HG03439 (cell line): Measurements from ENCODE around the gene SERHL2.
"Not testable (repeated sequence)": the region's sequence is repeated elsewhere in the genome, so short reads cannot be mapped to it uniquely, and the experiment has no call there.

Source experiments
- ATAC-seq: cut with Tn5 transposase; IDR thresholded peaks from one replicate; pipeline ENCODE4 v1.9.1; 2021; ENCODE audit warnings: mild to moderate bottlenecking, moderate library complexity; ENCODE audit not compliant: unreplicated experiment

The SERHL2 gene, protein sequence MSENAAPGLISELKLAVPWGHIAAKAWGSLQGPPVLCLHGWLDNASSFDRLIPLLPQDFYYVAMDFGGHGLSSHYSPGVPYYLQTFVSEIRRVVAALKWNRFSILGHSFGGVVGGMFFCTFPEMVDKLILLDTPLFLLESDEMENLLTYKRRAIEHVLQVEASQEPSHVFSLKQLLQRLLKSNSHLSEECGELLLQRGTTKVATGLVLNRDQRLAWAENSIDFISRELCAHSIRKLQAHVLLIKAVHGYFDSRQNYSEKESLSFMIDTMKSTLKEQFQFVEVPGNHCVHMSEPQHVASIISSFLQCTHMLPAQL

DNA sequence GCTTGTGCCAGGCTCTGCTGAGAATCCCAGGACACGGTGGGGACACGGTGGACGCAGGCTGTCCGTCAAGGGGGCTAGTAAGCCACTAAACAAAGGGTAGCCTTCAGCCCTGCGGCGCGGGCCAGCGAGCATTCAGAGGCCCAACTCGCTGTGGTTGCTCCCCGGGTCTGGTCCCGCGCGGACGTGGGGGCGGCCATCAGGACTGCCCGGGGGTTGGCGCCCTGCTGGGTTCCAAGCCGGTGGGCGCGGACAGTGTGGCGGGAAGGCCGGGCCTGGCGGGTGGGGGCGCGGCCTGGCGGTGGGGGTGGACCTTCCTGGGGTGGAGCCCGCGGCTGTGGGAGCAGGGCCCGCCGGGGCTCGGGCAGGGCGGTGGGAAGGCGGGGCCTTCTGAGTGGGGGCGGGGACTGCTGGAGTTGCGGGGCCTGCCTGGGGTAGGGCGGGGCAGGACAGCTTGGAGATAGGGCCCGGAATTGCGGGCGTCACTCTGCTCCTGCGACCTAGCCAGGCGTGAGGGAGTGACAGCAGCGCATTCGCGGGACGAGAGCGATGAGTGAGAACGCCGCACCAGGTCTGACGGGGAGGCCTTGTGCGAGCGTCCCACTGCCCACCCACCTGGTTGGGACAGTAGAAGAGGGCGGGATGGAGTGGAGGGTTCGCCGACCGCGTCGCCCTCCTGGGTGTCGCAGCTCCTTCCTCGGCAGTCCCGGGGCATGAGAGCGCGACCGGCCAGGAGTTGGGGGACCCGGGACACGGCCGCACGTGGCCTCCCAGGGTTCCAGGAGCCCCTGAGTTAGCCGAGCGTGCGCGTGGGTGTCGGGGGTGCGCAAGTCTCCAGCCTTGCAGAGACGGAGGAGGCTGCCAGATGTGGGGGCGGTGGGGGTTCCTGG, at the start of gene SERHL2:
SERHL2 (plus strand) TSS at position 482 of the 887 bp plus-strand sequence; CDS start at position 547, 65 bp downstream.
- ATAC-seq = peak; percentile 45

DNA sequence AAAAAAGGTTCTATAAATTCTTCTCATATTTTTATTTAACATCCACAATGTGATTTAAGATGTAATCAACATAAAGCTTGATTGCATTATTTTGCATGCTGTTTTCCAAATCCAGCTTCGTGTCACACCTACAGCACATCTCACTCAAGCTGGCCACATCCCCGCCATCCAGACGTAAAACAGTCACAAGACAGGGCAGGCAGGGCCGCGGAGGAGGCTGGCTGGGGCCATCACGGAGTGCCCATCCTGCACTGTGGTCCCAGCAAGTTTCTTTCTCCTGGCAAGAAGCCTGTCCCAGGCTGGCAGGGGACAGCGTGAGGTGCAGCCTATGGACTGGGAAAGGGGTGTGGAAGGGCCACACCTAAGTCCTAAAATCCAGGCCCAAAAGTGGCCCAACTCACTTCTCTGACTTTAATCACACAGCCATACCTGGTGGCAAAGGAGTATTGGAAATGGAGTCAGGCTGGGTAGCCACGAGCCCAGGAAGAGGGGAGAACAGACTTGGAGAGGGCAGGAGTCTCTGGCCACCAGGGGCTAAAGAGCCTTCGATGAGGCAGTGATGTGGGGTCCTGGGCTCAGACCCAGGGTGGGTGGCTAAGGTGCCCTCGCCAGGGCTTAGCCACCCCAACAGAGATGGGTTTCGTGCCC, 45.3 kb upstream of the SERHL2 start:
- not testable (repeated sequence) for ATAC-seq

DNA sequence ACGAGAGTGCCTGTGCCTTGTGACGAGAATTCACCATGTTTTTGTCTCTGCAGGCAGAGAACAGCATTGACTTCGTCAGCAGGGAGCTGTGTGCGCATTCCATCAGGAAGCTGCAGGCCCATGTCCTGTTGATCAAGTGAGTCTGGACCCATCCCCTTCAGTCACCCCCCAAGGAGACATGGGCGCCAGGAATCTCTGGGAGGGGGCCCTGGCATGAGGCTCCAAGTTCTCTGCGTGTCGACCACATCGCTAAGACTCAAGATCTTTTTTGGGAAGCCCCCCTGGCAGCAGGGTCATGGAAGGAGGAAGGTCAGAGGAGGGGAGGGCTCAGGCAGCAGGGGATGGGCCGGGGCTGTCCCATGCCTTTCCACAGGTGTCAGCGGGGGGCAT, 44.8 kb upstream of the SERHL2 start:
- ATAC-seq = not testable (repeated sequence)

DNA sequence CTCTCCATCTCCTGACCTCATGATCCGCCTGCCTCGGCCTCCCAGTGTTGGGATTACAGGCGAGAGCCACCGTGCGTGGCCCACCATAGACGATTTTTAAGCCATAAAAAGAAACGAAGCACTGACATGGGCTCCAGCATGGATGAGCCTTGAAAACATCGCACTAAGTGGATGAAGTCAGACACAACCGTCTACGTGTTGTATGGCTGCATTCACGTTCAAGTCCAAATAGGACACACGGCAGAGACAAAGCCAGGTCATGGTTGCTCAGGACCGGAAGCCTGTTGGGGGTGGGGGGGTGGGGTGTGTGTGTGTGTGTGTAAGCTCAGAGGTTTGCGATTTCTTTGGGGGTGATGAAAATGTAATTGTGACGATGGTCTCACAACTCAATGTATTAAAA, 44.2 kb upstream of the SERHL2 start:
- ATAC-seq = no peak

DNA sequence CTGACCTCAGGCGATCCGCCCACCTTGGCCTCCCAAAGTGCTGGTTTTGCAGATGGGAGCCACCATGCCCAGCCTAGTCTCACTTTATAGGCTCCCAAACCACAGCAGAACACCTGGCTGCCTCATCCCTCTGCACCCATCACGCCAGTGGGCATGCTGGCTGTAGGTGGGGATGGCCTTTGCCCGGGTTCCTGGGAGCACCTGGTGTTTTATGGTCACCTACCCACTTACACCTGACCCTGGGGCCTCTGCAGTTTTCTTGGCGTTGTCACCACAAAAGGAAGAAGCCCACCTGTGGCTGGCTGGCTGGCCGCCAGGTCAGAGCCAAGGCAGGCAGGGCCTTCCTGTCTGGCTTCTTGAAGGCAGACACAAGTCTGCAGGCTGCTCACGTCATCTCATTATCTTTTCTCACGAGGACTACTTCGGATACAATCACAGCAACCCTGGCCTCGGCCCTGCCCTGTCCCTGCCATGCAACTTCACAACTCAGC, 42.3 kb upstream of the SERHL2 start:
- ATAC-seq = no peak

DNA sequence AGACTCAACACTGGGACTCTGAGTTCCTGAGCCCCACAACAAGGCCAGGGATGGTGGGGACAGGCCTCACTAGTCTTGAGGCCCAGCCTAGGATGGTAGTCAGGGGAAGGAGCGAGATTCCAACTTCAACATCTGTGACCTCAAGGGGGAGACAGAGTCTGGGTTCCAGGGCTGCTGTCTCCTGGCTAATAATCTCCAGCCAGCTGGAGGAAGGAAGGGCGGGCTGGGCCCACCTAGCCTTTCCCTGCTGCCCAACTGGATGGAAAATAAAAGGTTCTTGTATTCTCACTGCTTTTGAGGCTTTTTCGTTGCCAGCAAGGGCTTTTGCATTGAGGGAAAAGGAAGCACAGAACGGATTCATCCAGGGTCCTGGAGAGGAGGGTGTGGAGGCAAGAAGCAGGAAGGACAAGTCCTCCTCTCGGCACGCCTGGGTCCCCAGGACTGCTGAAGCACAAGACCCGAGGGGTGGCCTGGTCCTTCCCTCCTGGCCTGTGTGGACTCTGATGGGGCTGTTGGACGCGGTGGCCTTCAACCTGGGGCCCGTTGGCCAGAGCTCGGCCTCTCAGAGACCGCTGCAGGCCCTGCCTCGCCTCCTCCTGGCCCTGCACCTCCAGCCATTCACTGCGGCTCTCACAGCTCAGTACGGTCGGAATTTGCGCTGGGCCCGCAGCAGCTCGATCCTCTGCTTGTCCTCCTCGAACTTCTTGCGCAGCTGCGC, 41.3 kb upstream of the SERHL2 start:
- ATAC-seq = not testable (repeated sequence)

DNA sequence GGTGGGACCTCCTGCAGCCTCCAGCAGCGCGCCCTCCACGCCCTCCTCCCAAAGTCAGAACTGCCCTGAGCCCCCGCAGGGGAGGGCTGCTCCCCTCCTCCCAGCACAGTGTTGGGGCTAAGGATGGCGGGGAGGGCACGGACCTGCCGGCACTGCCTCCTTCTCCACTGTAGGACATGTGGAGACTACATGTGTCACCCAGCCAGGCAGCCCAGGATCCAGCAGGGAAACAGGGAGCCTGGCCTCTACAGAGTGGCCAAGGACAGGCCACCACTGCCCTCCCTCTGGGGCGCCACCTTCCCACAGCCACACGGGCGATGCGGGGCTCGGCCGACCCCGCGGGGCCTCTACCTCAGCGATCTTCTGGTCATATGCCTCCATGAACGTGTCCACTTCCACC, 39.4 kb upstream of the SERHL2 start:
- not testable (repeated sequence) for ATAC-seq

DNA sequence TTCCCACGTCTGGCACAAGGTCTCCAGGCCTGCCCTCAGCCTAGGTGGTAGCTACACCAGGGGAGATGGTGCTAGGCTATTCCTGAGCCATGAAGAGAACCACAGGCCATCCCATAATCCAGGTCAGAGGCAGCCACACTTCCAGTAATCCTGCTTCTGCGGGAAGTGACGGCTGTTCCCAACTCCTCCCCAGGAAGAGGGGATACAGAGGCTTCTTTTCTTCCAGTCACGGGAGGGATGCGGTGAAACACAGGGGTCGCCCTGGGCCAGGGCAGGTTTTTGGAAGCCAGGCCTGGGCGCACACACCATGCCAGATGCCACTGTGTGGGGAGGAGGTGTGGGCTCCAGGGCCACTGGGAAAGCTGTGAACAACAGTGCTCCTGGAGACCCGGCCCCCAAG, 38.5 kb upstream of the SERHL2 start:
- not testable (repeated sequence) for ATAC-seq

DNA sequence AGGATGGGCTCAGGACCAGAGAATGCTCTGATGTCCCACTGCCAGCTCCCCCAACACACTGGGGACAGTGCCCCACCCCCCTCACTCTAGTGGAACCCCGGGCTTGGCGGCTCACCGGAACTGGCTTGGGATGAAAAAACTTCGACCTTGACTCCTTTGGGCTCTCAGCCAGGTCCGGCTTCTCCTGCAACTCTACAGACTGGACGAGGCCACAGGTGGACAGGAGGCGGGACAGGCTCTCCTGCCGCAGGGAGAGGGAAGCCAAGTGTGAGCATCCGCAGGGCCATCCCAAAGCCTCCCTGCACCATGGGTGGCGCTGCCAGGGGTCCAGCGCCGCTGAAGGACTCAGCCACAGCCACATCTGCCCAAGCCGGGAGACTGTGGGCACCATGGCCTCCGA, 37.9 kb upstream of the SERHL2 start:
- ATAC-seq = no peak

DNA sequence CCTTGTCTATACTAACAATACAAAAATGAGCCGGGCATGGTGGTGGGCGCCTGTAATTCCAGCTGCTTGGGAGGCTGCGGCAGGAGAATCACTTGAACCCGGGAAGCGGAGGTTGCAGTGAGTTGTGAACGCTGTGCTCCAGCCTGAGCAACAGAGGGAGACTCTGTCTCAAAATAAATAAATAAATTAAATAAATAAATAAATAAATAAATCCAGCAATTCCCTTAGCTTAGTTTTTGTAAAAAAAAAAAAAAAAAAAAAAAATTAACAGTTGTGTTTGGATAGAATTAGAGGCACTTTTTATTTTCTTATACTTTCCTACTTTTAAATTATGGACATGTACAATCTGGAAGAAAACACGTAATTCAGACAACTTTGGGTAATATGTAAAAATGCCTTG, 36.7 kb upstream of the SERHL2 start:
- ATAC-seq = not testable (repeated sequence)

DNA sequence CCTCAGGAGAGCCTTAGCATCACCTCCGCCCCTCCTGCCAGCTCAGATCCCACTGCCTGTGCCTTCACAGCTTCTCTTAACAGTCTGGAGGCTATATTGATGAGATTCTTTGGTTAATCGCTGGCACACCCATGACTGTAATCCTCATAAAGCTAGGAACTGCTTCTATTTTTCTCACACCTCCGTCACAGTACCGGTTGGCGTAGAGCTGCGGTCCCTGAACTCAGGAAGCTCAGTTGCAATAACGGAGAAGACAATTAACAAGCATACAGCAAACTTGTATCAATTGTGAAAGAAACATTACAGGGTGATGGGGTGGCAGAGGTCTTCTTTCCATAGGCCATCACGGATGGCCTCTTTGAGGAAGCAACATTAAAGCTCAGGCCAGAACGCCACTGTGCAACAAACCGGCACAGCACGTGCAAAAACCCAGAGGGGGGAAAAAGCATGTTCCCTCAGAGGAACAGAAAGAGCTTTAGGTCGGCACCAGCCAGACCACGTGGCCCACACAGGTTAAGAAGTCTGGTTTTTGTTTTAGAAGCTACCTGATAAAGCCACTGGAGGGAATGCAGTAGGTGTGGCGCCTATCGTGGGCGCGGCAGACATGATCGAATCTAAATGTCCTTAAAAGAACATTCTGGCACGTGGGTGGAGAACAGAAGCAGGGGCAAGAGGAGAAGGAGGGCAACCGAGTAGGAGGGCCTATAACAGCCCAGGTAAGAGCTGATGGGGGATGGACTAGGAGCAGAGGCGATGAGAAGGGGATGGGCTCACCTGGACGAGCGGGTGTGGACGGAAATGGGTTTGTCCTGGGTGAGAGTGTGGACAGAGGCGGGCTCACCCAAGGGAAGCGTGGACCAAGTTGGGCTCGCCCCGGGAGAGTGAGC, 34.9 kb upstream of the SERHL2 start:
- ATAC-seq = not testable (repeated sequence)

DNA sequence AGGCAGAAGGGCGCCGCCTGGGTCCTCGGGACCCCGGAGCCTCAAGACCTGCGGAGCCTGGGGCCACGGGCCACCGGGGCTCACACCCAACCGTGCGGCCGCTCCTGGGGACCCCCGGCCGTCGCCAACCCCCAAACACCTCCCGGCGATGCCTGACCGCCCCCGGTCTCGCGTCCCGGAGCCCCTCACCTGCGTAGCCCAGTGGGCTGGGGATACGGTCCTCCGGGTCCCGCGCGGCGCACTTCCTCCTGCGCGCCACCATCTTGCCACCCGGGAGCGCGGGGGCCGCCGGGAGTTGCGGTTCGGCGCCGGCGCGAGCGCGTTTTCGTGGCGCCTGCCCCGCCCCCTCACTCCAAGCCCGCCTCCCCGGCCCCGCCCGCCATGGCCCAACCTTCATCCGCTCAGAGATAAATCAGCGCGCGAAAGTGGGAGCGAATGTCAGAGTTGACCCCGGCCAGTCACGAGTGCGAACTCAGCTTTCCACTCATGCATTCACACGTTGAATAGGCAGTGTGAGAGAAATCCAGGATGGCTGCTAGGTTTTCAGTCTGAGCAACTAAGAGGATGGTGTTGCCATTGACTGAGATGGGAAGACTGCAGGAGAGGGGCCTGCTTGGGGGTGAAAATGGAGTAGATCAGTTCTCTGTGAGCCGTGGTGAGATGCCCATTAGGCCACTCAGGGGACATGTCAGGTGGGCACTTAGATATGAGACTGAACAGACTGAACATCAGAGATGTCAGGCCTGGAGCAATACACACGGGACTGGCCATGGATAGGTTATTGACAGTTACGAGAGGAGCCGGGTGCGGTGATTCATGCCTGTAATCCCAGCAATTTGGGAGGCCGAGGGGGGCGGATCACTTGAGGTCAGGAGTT, 34.0 kb upstream of the SERHL2 start, which contains the start of gene RRP7A:
RRP7A (minus strand) TSS at position 272 of the 877 bp plus-strand sequence; CDS start at position 262, 10 bp downstream.
- ATAC-seq = peak; percentile 65

DNA sequence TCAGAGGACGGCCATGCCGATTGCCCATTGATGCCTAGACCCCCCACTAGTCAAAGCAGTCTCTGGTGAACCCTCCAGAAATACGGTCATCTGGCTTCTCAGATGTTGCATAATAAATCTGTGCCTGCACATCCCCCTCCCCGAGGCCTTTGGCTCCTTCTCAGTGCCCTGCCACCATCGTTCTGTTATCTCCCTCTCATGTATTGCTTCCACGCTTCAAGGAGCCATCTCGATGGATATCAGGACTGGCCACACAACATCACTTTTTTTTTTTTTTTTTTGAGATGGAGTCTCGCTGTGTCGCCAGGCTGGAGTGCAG, 32.6 kb upstream of the SERHL2 start:
- no peak for ATAC-seq

DNA sequence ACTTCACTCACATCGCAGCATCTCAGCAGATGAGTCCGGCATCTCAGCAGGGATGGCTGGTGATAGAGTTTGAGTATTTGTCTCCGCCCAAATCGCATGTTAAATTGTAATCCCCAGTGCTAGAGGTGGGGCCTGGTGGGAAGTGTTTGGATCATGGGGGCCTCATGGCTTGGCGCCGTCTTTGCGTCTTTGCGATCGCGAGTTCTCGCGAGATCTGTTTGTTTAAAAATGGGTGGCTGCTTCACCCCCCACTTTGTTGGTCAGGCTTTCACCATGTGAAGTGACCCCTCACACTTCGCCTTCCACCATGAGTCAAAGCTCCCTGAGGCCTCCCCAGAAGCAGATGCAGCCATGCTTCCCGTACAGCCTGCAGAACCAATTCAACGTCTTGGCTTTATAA, 31.2 kb upstream of the SERHL2 start:
- no peak for ATAC-seq

DNA sequence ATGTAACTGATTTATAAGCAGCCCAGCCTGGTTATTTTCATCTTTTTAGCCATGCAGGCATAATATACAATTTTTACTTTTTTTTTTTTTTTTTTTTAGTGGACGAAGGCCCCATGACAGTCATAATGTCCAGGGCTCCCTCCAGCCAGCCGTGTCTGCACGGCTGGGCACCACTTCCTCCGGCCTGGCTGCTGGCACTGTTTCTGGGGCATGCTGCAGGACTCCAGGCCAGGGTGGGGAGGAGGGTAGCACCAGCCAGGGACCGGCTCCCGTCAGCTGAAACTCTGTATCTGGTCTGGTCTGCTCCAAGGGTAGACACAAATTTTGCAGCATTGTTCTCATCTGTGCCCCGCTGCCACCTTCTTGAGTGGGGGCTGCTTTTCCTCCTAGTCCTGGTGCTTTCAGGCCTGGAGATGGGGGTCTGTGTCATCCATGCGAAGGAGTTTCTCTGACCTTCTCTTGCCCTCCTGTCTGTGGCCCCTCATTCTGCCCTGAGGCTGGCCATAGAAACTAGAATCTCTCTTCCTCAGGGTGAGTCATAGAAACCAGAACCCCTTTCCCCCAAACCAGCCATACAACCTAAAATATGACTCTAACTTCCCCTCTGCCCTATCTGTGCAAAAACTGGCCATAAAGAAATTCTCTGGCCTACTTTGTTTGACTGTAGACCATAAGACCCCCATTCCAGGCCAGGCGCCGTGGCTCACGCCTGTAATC, 25.0 kb upstream of the SERHL2 start:
- ATAC-seq = no peak

DNA sequence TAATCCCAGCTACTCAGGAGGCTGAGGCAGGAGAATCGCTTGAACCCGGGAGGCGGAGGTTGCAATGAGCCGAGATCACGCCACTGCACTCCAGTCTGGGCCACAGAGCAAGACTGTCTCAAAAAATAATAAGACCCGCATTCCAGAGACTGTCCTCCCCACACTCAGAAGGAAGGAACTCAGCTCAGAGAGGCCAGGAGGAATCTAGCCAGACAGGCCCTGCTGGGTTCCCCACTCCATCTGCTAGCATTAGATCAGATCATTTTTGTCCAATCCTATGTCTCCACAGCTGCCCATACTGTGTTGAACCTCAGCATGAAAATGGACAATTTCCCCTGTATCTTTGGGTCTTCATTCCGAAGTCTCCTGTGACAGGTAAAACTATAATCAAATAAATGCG, 24.3 kb upstream of the SERHL2 start:
- ATAC-seq = not testable (repeated sequence)

DNA sequence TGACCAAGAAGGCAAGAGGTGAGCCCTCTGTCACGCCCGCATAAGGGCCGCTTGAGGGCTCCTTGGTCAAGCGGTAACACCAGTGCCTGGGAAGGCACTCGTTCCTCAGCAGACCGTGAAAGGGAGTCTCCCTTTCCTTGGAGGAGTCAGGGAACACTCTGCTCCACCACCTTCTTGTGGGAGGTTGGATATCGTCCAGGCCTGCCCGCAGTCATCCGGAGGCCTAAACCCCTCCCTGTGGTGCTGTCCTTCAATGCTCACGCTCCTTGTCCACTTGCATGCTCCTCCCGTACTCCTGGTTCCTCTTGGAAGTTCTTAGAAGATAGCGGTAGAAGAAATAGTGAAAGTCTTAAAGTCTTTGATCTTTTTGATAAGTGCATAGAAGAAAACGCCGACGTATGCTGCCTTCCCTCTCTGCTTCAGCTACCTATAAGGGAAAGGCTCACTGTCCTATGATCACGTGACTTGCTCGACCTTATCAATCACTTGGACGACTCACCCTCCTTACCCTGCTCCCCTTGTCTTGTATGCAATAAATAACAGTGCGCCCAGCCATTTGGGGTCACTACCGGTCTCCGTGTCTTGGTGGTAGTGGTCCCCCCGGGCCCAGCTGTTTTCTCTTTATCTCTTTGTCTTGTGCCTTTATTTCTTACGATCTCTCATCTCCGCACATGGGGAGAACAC, 22.2 kb upstream of the SERHL2 start:
- not testable (repeated sequence) for ATAC-seq

DNA sequence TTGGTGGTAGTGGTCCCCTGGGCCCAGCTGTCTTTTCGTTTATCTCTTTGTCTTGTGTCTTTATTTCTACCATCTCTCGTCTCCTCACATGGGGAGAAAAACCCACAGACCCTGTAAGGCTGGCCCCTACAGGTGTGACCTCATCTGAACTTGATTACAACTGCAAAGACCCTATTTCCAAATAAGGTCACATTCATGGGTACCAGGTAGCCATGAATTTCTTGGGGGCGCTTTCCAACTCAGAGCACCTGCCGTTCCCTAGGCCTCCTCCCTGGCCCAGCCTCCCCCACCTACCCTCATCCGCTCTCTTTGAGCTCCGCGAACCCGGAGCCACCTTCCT, 20.1 kb upstream of the SERHL2 start:
- ATAC-seq = no peak
